HuH-7.5 (cell line): ENCODE data around the gene SPNS3.

Experiments used
- DNase-seq: peaks from one replicate; pipeline ENCODE4 v3.0.0; 2011; ENCODE audit warnings: low spot score

SPNS3 gene

GRCh38 chr17:4469552-4469951 is 35.8 kb downstream of the SPNS3 start:
- DNase-seq: no peak

DNA sequence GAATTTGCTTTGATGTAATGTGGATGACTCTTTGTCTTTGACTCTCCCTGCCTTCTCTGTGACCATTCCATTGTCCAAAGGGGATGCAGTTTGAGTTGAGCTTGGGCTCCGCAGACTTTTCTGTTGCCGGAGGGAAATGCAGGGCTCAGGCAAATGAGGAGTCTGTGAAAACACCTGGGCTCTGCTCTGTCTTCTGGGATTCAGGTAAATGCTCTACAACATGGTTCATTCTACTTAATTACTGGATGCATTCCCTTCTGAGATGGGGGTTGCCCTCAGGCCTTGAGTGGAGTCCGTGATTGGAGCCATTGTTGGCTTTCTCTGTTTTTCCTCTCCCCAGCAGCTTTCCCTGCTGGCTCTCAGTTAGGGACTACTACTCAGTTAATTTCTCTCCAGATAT is 38.5 kb downstream of the SPNS3 start:
- no peak for DNase-seq

- no peak for DNase-seq
Measured at GRCh38 chr17:4474093-4474492, 40.4 kb downstream of the SPNS3 start.

GRCh38 chr17:4475001-4475400 is 41.3 kb downstream of the SPNS3 start:
- no peak for DNase-seq

DNA sequence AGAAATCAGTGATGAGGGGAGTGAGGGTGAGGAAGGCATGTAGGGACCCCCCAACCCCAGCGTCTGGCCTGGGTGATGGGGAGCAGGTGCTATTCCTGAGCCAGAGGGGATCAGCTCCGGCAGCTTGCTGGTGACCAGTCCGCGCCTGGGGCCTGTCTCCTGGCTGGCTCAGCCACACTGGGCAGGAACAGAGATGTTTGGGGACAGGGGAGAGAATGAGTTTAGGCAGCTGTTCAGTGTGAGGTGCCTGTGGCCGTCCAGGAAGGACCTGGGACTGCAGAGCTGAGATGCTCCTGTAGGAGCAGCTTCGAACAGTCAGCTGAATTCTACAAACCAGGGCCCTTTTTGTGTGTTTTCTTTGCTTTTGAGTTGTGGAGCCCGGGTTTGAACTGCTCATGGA is 41.7 kb downstream of the SPNS3 start:
- no peak for DNase-seq

- DNase-seq: no peak
Measured at GRCh38 chr17:4476017-4476416, 42.3 kb downstream of the SPNS3 start.

DNA sequence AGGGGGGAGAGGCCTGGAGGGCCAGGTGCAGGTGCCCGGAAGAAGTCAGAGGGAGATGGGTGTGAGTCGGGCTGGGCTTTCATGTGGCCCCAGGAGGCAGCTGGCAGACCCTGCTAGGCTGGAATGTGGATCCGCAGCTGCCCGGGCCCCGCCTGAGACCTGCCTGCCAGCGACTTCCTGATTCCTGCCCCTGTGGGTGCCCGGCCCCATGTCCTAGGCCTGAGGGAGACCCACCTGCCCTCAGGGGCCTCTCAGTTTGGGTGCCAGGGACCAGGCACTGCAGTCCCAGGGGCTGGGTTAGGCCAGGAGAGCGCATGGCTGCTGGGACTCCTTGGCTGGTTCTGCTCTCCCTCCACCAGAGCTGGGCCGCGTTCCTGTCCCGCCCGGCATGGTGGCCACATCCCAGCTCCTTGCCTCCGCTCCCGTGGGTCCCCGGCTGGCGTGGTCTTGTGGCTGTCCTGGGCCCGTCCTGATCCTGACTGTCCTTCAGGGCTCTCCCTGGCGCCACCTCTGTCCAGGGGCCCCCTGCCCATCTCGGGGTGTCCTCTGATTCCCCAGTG is 42.9 kb downstream of the SPNS3 start:
- DNase-seq: no peak

GRCh38 chr17:4477255-4477791 is 43.6 kb downstream of the SPNS3 start:
- DNase-seq: no peak

DNA sequence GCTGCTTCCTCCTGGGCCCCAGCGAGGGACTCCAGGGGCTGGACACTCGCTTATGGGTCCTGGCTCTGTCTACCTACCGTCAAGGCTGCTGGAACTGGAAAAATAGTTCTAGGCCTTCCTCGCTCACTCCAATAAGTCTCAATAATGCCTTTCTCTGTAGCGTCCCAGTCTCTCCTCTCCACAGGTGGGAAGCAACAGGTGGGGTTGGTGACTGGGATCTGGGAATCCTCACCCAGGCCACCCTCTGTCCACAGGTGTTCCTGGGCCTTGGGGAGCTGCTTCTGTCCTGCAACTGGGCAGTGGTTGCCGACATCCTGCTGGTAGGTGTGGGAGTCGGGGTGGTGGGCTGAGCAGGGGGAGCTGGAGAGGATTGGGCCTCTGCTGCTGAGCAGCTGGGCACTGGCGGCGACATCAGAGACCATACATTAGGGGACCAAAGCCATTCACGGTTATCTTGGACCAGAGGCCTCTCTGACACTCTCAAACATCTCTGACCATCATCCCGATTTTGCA is 44.6 kb downstream of the SPNS3 start:
- no peak for DNase-seq

DNA sequence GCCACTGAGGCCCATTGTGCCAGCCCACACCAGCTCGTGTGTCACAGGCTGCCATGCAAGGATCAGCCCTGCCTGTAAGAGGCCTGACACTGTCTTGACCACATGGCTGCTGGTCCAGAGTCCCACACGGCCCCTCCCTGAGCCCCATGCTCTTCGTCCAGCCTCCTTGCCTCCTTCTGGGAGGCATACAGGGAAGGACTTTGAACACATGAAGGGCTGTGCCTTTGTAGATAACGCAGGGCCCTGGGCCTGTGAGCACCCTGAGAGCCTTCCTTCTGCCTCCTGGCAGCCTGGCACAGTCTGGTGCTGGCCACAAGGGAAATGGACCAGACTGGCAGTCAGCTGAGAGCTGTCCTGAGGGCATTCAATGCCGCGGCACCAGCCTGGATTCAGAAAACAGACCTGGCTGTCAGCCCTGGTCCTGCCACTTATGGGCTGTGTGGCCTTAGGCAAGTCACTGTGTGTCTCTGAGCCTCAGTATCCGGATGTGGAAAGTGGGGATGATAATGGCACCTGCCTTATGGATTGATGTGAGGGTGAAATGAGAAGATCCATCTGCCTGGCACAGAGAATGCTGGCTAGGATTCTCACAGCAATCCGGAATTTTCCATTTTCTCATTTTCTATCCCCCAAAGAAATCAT is 45.7 kb downstream of the SPNS3 start:
- DNase-seq: no peak

DNA sequence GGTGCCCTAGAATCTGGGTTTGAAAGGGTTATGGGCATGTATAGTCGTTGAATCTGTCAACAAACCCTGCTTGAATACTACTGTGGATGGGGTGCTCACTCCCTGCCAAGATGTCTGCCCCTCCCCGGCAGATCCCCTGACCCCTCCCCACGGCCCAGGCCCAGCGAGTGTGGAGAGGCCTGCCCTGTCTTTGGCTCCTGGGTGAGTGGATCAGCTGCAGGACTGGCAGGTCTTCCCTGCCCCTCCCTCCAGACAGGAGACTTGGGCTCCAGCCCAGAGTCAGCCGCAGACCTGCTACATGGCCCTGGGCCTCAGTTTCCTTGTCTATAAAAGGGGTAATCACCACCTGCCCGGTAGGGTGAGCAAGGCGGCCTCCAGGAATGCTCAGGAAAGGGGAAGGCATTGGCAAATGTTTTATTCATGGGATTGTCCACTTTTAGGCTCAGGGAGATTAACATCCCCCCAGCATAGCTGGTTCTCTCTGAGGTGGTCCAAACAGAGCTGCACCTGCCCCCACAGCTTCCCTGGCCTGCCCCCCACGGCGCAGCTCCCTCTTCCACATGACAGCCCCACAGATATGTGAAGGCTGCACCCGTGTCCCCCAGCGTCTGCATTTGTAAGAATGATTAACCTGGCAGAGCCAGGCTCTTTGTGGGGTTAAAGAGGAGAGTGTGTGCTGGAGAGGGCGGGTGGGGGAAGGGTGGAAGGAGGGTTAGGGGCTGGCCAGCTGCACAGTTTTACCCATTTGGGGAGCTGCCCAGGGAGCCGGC is 46.4 kb downstream of the SPNS3 start:
- no peak for DNase-seq

DNA sequence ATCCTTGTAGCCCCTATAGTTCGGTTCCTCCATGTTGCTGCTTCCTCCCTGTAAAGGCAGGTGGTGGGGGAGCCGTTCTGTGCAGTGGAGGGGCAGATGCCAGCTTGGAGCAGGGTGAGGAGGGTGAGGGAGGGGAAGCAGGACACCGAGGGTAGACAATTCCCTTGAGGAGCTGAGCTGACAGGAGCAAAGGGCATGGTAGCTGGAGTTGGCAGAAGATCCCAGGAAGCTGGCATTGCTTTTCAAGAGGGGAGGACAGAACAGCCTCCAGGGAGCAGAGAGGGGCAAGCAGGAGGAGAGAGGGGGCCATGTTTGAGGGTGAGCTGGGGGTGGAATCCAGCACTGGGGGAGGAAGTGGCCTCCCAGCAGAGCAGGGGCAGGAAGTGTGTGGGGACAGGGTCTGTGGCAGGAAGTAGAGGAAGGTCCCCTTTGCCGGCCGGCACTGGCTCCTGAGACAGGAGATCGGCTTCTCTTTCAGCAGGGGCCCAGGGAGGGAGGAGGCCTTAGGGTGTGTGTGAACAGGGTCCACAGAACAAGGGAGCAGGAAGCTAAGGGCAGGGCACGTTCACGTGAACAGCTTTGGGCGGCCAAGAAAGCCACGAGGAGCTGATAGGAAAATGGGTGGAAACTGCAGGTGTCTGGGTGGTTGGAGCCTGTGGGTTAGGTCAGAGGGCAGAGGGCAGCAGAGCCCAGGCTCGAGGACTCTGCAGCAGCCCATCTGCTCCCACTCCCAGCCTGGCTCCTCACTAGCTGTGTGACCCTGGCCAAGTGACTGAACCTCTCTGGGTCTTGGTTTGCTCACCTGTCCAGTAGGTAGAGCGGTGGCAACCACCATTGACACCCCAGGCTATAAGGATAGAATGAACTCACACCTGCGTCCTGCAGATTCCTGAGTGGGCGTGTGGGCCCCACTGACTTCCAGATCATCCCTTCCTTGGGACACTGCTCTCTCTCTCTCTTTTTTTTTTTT is 47.5 kb downstream of the SPNS3 start:
- no peak for DNase-seq

DNA sequence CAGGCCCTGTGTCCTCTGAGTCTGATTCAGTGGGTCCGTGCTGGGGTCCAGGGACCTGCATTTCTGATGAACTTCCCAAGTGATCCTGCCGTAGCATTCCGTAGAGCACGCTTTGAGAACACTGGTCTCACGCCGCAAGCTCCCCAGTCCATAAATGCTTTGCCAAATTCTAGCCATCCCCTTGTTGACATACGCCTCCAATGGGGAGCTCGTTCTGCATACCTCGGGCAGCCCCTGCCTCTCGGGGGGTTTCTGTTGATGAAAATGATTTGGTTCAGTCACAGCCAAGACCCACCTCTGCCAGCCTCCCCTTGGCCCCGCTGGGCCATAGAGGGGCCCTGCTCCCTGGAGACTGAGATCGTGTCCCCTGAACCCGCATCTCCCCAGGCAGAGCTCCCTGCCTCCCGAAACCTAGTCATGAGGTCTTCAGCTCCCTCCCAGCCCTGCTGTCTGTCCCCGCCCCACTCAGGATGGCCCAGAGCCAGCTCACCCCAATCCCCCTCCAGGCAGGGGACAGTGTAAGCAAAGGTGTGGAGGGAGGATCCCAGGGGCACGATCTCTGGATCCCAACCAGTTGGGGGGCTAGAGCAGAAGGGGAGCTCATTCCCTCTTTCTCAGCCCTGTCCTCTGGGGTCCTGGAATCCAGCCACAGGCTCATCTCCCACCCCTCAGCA is 48.7 kb downstream of the SPNS3 start:
- no peak for DNase-seq

- no peak for DNase-seq
Measured at GRCh38 chr17:4483012-4483840, 49.5 kb downstream of the SPNS3 start.

GRCh38 chr17:4485676-4486646 is 52.2 kb downstream of the SPNS3 start:
- DNase-seq: no peak

GRCh38 chr17:4487296-4487695 is 53.6 kb downstream of the SPNS3 start:
- DNase-seq: no peak

DNA sequence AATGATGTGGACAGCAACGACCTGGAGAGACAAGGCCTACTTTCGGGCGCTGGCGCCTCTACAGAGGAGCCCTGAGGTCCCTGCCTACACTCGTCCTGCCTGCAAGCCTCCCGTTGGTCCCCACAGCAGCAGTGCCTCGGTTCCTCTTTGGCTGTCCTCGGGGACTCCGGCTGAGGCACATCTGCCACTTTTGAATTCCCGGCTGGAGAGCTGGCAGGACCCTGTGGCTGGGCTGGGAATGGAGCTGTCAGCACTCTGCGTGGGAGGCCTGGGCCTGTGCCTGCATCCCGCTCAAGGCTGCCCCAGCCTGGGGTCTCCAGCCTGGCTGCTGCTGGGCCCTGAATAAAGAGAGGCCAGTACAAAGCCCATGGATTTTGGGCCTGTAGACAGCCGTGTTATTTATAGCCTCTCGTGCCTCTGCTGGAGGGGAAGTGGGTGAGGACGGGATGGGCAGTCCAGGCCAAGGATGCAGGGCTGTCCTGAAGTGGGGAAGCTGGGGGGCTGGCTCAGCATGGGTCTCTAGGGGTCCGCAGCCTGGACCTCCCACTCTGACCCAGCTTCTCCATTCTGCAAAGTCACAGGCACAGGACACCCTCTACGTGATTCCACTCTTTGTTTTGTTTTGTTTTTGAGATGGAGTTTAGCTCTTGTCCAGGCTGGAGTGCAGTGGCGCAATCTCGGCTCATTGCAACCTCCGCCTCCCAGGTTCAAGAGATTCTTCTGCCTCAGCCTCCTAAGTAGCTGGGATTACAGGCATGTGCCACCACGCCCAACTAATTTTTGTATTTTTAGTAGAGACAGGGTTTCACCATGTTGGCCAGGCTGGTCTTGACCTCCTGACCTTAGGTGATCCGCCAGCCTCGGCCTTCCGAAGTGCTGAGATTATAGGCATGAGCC is 54.3 kb downstream of the SPNS3 start:
- DNase-seq: no peak

DNA sequence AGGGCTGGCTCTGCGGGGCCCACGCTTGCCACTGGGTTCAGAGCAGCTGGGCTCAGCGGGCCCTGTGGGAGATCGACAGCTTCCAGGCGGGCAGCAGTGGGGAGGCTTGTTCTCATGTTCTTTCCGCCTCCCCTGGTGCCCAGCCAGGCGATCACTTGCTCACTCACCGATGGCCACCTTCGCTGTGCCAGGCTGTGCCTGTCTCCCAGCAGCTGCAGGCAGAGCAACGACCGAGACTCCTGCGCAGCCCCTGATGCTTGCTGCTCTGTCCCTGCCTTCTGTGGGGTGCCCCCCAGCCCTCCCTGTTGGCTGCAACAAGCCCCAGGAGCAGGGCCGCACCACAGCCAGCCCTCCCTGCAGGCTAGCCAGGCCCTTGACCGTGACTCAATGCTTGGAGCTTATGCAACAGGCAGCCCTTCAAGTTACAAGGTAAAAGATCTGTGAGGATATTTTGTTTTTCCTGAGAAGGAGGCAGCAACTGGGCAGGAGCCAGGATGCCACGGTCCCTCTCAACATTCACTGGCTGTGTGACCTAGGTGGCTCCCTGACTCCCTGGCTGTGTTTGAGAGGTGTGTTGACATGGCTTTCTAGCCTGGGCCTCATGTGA is 55.4 kb downstream of the SPNS3 start:
- DNase-seq: no peak
